Measurements from ENCODE around the gene PIAS1.

PIAS1 gene

DNA sequence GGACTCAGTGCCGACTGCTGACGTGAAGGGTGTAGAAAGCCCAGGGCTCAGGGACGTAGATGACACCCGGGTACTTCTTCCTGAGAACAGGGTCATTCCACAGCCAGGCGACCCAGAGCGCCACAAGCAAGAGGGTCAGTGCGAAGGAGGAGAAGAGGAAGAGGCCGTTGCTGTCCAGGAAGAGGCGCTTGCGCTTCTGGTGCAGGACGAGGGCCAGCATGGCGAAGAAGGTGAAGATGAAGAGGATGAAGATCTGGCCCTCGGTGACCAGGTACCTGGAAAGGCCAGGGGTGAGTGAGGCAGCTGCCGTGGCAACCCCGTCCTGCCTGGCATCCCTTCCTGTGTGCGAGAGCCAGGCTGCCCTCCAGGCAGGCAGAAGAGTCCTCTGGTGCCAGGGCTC is 154.0 kb downstream of the PIAS1 start:
- no peak for TF ChIP-seq CTCF (conservative IDR thresholded peaks at IDR 0.05; ENCODE audit: low read length)
- DNase-seq (ENCODE audit: low read depth) = no peak
- H3K4me3 ChIP-seq (ENCODE audit: low read length) = no peak overlapping the region

DNA sequence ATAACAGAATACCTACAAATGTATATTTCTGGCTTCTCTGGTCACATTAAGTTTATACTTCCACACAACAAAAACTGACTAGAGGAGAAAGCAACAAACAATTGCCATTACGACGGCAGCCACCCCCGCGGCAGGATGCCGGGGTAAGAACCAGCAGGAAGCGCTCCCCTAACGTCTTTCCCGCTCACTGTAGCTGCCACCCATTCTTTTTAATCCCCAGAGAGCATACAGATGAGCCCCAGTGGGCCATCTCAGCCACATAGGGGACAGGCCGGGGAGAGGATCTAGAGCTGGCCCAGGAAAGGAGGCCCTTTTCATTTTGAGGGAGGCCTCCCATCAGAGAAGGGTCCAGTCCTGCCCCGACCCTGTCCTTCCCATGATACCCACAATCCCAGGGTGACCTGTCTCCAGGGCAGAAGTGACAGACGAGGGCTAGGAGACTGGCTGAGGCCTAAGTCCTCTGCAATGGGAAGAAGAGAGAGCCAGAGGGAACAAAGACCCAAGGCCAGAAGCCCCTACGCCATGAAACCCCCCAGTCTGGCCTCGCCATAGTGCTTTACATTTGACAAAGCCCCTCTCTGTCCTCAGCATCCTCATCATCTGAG is 154.6 kb downstream of the PIAS1 start:
- H3K4me3 ChIP-seq (ENCODE audit: low read length) = no peak overlapping the region
- TF ChIP-seq CTCF (conservative IDR thresholded peaks at IDR 0.05; ENCODE audit: low read length) = no peak
- DNase-seq (ENCODE audit: low read depth) = no peak

GRCh38 chr15:68209272-68209671 is 155.2 kb downstream of the PIAS1 start:
- no peak overlapping the region for H3K4me3 ChIP-seq (ENCODE audit: low read length)
- TF ChIP-seq CTCF (conservative IDR thresholded peaks at IDR 0.05; ENCODE audit: low read length) = no peak
- no peak for DNase-seq (ENCODE audit: low read depth)

GRCh38 chr15:68209735-68210408 is 155.8 kb downstream of the PIAS1 start:
- DNase-seq (ENCODE audit: low read depth) = no peak
- no peak for TF ChIP-seq CTCF (conservative IDR thresholded peaks at IDR 0.05; ENCODE audit: low read length)

GRCh38 chr15:68210409-68210756 is 156.3 kb downstream of the PIAS1 start:
- TF ChIP-seq CTCF (conservative IDR thresholded peaks at IDR 0.05; ENCODE audit: low read length) = no peak
- DNase-seq (ENCODE audit: low read depth) = no peak
- peak overlapping the region; percentile 36; the same call in 1 of the 2 replicates for H3K4me3 ChIP-seq (ENCODE audit: low read length)

More at GRCh38 chr15:68209735-68210408, 155.8 kb downstream of the PIAS1 start:
- H3K4me3 ChIP-seq (ENCODE audit: low read length) = no peak overlapping the region

- peak; percentile 47 for DNase-seq (ENCODE audit: low read depth)
- peak; percentile 70 for TF ChIP-seq CTCF (conservative IDR thresholded peaks at IDR 0.05; ENCODE audit: low read length)
Measured at GRCh38 chr15:68210821-68211655, 156.9 kb downstream of the PIAS1 start.

More at GRCh38 chr15:68210821-68211655, 156.9 kb downstream of the PIAS1 start:
- peak overlapping the region; percentile 36 for H3K4me3 ChIP-seq (ENCODE audit: low read length)

All from AG10803 (cell line).